Small intestine (tissue), 16 donors: ENCODE data around the gene ATN1. TPM values are rescaled to one million over a fixed set of nuclear protein-coding genes. Genes with fewer than 3 reads are reported as not detected.
"Not testable (repeated sequence)": the region's sequence is repeated elsewhere in the genome, so short reads cannot be mapped to it uniquely, and the experiment has no call there.

ENCODE experiments used
- DNase-seq, 2 donors: peaks; one replicate each; pipeline versions ENCODE4 v3.0.0 to v3.0.0-alpha.2; 2013
- FAIRE-seq: peaks from 2 replicates; lab custom pipeline; 2012; peaks lifted over from hg19 to GRCh38; lab: Jason Lieb, UNC
- H3K27ac ChIP-seq, 3 donors: one replicate each; pipeline ENCODE4 v1.5.1; 2013; ENCODE audit warnings: low read length in 2 of 3, mild to moderate bottlenecking in 2 of 3, control low read depth in 1 of 3, inconsistent platforms in 1 of 3, low read depth in 1 of 3, moderate library complexity in 1 of 3
- H3K27me3 ChIP-seq, 3 donors: one replicate each; pipeline ENCODE4 v1.6.1; 2013; ENCODE audit warnings: low read length in 3 of 3, inconsistent platforms in 1 of 3; ENCODE audit not compliant: control insufficient read depth in 3 of 3, insufficient read depth in 3 of 3
- H3K36me3 ChIP-seq, 3 donors: one replicate each; pipeline ENCODE4 v1.6.1; 2013; ENCODE audit warnings: low read length in 3 of 3, inconsistent platforms in 1 of 3, low read depth in 1 of 3, mild to moderate bottlenecking in 1 of 3, moderate library complexity in 1 of 3; ENCODE audit not compliant: control insufficient read depth in 3 of 3, insufficient read depth in 2 of 3
- H3K4me1 ChIP-seq, 3 donors: one replicate each; pipeline ENCODE4 v1.6.1; 2013; ENCODE audit warnings: low read length in 2 of 3, inconsistent platforms in 1 of 3, low read depth in 1 of 3, mild to moderate bottlenecking in 1 of 3, moderate library complexity in 1 of 3; ENCODE audit not compliant: control insufficient read depth in 3 of 3, insufficient read depth in 2 of 3
- H3K4me3 ChIP-seq, 3 donors: one replicate each; pipeline ENCODE4 v1.5.1; 2013; ENCODE audit warnings: low read length in 3 of 3, control low read depth in 1 of 3, inconsistent platforms in 1 of 3, low read depth in 1 of 3, mild to moderate bottlenecking in 1 of 3, moderate library complexity in 1 of 3
- H3K9me3 ChIP-seq, 2 donors: one replicate each; pipeline ENCODE4 v1.6.1; 2013; ENCODE audit warnings: low read depth in 1 of 2, low read length in 1 of 2; ENCODE audit not compliant: control insufficient read depth in 2 of 2, insufficient read depth in 1 of 2
- WGBS, 3 donors: extraction: QIAGEN DNeasy Blood & Tissue Kit; methylation state at CpG; one replicate each; pipeline ENCODE4 v1.1.7; 2013; 5-methylcytosine and 5-hydroxymethylcytosine counted together
- long read RNA-seq, 10 donors: transcript quantifications; one replicate each; lab custom pipeline, GENCODE V29; 2026
- polyA plus RNA-seq, 4 donors: library from polyadenylated mRNA; stranded (reverse) in 3 of 4; unstranded in 1 of 4; fragments of 200-250 nt in 3 of 4; fragments of 120-200 nt in 1 of 4; gene quantifications; one replicate each; pipeline versions ENCODE4 v1.2.1 to v1.2.3, GENCODE V29; 2013
- donor health status: healthy with polysubstance abuse.
- donor health status: control.
- donor health status: control.
- donor health status: Bipolar disorder and iron deficiency.
- donor health status: healthy.

ATN1 gene
- polyA plus RNA-seq, result 10 to 100 TPM; 34.0 to 63.3 (median 46.2) TPM
- long read RNA-seq, donor 1, partial matches to known transcripts, result 77 of 81 reads
- long read RNA-seq, donor 1, other reads (novel, unspliced or antisense), result 0 of 81 reads
- long read RNA-seq, donor 2, partial matches to known transcripts, result 24 of 26 reads
- long read RNA-seq, donor 2, other reads (novel, unspliced or antisense), result 0 of 26 reads
- long read RNA-seq, donor 3, partial matches to known transcripts, result 32 of 33 reads
- long read RNA-seq, donor 3, other reads (novel, unspliced or antisense), result 0 of 33 reads
- long read RNA-seq, donor 4, result 0 reads
- long read RNA-seq, donor 5, result 0 reads
- long read RNA-seq, donor 6, partial matches to known transcripts, result 15 of 16 reads
- long read RNA-seq, donor 6, other reads (novel, unspliced or antisense), result 0 of 16 reads
- long read RNA-seq, donor 7, result 0 reads
- long read RNA-seq, donor 8, result 0 reads
- long read RNA-seq, donor 9, partial matches to known transcripts, result 5 of 6 reads
- long read RNA-seq, donor 9, other reads (novel, unspliced or antisense), result 0 of 6 reads
- long read RNA-seq, donor 10, partial matches to known transcripts, result 91 of 97 reads
- long read RNA-seq, donor 10, other reads (novel, unspliced or antisense), result 0 of 97 reads

DNA sequence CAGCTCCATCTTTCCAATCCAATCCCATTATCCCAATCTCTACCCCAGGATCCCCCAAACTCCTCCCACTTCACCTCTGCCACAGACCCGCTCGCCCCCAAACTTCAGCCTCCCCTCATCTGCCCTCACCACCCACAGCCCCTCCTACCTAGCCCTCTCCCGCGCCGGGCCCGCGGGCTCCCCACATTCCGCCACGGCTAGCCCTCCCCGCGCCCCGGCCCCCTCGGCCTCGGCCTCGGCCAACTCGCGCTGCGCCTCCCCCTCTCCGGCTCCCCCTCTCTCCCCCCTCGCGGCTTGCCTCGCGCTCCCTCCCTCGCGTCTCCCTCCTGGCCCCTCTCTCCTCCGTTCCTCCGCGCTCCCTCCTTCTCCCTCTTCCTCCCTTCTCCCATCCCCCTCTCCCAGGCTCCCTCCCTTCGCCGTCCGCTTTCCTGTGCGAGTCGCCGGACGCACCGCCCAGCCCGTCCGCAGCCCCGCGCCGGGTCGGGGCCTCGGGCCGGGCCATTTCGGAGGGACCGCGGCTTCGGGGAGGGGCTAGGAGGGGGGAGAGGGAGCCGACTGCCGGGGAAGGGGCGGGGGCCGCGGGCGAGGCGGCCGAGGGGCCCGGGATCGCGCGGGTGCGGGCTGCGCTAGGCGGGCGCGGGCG, at the start of gene ATN1:
Gene ATN1, plus strand, starts transcription at position 581 of the 643 bp plus-strand sequence. CDS start 6,043 bp downstream, outside the sequence.
- FAIRE-seq (no peak), DNase-seq (peak; percentile 66 to 86)
- H3K4me1 ChIP-seq, result peaks cover 7 to 42% (median 14%) of the 10 kb centered on the region in 3 donors
- peak within 1 kb of the TSS; percentile 83 to 92 (median 86) for H3K27ac ChIP-seq
- WGBS, 3 donors, result 0 to 1% (median 1%) methylated on average over 32 to 66 of the region's 66 CpGs
- H3K9me3 ChIP-seq, result no peaks in the 10 kb centered on the region
- H3K36me3 ChIP-seq, result peaks cover 0 to 6% (median 0%) of the 10 kb centered on the region in 3 donors
- no peaks in the 10 kb centered on the region for H3K27me3 ChIP-seq
- peak within 1 kb of the TSS; percentile 70 to 82 (median 76) for H3K4me3 ChIP-seq

- not testable (repeated sequence) for FAIRE-seq, H3K4me3 ChIP-seq, H3K27ac ChIP-seq, DNase-seq, H3K27me3 ChIP-seq, H3K4me1 ChIP-seq, H3K9me3 ChIP-seq
- H3K36me3 ChIP-seq, result peaks cover 0 to 22% (median 0%) of the 10 kb centered on the region in 3 donors
- 87 to 93% (median 87%) methylated on average over 11 of the region's 11 CpGs for WGBS, 3 donors
Observed at GRCh38 chr12:6879824-6880223, 47.9 kb upstream of the ATN1 start.

DNA sequence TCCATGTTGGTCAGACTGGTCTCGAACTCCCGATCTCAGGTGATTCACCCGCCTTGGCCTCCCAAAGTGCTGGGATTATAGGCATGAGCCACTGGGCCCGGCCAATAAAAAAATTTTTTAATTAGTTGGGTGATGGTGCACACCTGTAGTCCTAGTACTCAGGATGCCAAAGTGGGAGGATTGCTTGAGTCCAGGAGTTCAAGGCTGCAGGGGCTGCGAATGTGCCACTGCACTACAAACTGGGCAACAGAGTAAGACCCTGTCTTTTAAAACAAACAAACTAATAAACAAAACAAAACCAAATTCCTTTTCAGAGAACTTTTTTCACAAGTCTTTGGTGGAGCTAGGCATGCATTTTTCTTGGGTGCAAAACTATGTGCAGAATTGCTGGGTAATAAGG, 44.5 kb upstream of the ATN1 start:
- Histone ChIP-seq H3K27ac (no peak overlapping the region), H3K4me1 (peaks cover 0 to 18% (median 0%) of the 10 kb centered on the region in 3 donors), H3K9me3 (no peaks in the 10 kb centered on the region), H3K27me3 (no peaks in the 10 kb centered on the region), H3K36me3 (peaks cover 0 to 13% (median 0%) of the 10 kb centered on the region in 3 donors), H3K4me3 (no peak overlapping the region)
- FAIRE-seq, result no peak
- no peak for DNase-seq
- 84 to 97% (median 94%) methylated on average over 5 of the region's 5 CpGs for whole genome bisulfite sequencing, 3 donors

GRCh38 chr12:6883683-6884082, 44.1 kb upstream of the ATN1 start:
- DNase-seq (no peak), FAIRE-seq (no peak)
- H3K4me3 ChIP-seq, result no peak overlapping the region
- no peaks in the 10 kb centered on the region for H3K9me3 ChIP-seq
- H3K27ac ChIP-seq, result no peak overlapping the region
- H3K27me3 ChIP-seq, result no peaks in the 10 kb centered on the region
- H3K4me1 ChIP-seq, result peaks cover 0 to 18% (median 0%) of the 10 kb centered on the region in 3 donors
- H3K36me3 ChIP-seq, result peaks cover 0 to 13% (median 0%) of the 10 kb centered on the region in 3 donors
- 91 to 94% (median 92%) methylated on average over 11 of the region's 11 CpGs for WGBS, 3 donors

- Histone ChIP-seq H3K27me3 (no peaks in the 10 kb centered on the region), H3K4me1 (peaks cover 0 to 18% (median 0%) of the 10 kb centered on the region in 3 donors), H3K36me3 (peaks cover 0 to 13% (median 0%) of the 10 kb centered on the region in 3 donors), H3K9me3 (no peaks in the 10 kb centered on the region), H3K27ac (no peak overlapping the region), H3K4me3 (no peak overlapping the region)
- no peak for FAIRE-seq
- 78 to 89% (median 83%) methylated on average over 22 of the region's 22 CpGs for WGBS, 3 donors
- no peak for DNase-seq
Observed at GRCh38 chr12:6884539-6884938, 43.2 kb upstream of the ATN1 start.

DNA sequence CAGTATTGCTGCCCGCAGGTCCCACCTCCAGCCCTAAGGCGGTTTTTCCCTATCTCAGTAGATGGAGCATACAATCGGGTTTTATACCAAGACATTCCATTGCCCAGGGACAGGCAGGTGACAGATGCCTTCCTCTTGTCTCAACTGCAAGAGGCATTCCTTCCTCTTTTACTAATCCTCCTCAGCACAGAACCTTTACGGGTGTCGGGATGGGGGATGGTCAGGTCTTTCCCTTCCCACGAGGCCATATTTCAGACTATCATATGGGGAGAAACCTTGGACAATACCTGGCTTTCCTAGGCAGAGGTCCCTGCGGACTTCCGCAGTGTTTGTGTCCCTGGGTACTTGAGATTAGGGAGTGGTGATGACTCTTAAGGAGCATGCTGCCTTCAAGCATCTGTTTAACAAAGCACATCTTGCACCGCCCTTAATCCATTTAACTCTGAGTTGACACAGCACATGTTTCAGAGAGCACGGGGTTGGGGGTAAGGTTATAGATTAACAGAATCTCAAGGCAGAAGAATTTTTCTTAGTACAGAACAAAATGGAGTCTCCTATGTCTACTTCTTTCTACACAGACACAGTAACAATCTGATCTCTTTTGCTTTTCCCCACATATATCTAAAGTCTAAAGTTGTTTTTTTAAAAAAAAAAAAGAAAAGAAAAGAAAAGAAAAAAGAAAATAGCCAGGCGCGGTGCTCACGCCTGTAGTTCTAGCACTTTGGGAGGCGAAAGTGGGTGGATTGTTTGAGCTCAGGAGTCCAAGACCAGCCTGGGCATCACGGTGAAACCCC, 41.4 kb upstream of the ATN1 start:
- not testable (repeated sequence) for H3K4me3 ChIP-seq, DNase-seq, H3K9me3 ChIP-seq, H3K27me3 ChIP-seq, FAIRE-seq
- peaks cover 0 to 10% (median 0%) of the 10 kb centered on the region in 3 donors for H3K4me1 ChIP-seq
- peak overlapping the region in 1 of 3 donors; percentile 79 for H3K27ac ChIP-seq
- peaks cover 0 to 13% (median 0%) of the 10 kb centered on the region in 3 donors for H3K36me3 ChIP-seq
- 46 to 65% (median 63%) methylated on average over 11 to 12 of the region's 15 CpGs for WGBS, 3 donors

- WGBS, 3 donors, result 46 to 68% (median 58%) methylated on average over 8 of the region's 8 CpGs
- Histone ChIP-seq H3K4me1 (peaks cover 0 to 14% (median 0%) of the 10 kb centered on the region in 3 donors), H3K9me3 (no peaks in the 10 kb centered on the region), H3K4me3 (no peak overlapping the region), H3K27me3 (no peaks in the 10 kb centered on the region), H3K36me3 (peaks cover 0 to 13% (median 0%) of the 10 kb centered on the region in 3 donors), H3K27ac (peak overlapping the region in 1 of 3 donors; percentile 79)
- peak; percentile 40 to 73 for DNase-seq
- no peak for FAIRE-seq
Observed at GRCh38 chr12:6887460-6887859, 40.3 kb upstream of the ATN1 start.
